ENCODE data around the gene KRTAP8-1.

DNA sequence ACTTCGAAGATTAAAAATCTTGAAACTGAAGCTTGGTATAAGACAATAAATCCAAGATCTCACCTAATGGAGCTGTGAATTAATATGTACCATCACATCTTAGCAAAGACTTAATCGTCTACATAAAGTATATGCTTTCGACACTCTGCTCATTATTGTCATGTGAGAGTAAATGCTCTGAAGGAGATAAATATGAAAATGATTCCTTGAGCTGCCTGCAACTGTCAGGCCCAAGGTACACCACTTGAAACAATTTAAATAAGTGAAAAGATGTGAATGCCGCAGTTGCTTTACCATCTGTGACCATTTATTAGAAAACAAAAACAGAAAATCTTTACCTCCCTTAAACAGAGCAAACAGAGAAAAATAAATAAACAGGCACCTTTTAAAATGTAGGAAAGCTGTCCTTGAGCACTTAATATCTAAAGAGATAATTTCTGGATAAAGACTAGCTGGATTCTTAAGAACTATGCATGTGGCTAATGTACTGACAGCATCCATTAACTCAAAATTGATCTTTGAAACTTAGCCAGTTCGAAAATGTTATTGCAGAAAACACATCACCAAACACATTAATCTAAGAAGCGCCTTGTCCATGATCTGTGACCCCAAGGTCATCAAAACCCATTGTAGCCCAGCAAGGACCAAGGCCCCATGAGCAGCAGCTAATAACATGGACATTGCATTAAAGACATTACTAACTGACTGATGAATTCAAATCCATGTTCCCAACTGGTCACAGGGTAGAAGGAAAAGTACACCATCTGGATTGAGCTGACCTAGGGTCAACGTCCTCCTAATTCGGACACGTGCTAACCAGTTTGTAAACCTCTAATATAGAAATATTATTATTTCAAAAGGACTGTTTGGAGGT is 34.8 kb upstream of the KRTAP8-1 start:
- TF ChIP-seq CTCF (IDR thresholded peaks at IDR 0.05; ENCODE audit: poor library complexity), result no peak
- TF ChIP-seq EZH2 (IDR thresholded peaks at IDR 0.05; ENCODE audit: borderline replicate concordance), result no peak
- no peak for TF ChIP-seq EZH2phosphoT487 (IDR thresholded peaks at IDR 0.05; ENCODE audit: low read depth, severe bottlenecking, unreplicated experiment)

Data from hepatocyte (in vitro differentiated cells).